IPS-NIHi7 (cell line): ENCODE measurements around the gene CTU2.

Source experiments
- DNase-seq: peaks from one replicate; pipeline ENCODE4 v3.0.0; 2012; ENCODE audit warnings: mixed read lengths; ENCODE audit errors: extremely low spot score

The CTU2 gene

DNA sequence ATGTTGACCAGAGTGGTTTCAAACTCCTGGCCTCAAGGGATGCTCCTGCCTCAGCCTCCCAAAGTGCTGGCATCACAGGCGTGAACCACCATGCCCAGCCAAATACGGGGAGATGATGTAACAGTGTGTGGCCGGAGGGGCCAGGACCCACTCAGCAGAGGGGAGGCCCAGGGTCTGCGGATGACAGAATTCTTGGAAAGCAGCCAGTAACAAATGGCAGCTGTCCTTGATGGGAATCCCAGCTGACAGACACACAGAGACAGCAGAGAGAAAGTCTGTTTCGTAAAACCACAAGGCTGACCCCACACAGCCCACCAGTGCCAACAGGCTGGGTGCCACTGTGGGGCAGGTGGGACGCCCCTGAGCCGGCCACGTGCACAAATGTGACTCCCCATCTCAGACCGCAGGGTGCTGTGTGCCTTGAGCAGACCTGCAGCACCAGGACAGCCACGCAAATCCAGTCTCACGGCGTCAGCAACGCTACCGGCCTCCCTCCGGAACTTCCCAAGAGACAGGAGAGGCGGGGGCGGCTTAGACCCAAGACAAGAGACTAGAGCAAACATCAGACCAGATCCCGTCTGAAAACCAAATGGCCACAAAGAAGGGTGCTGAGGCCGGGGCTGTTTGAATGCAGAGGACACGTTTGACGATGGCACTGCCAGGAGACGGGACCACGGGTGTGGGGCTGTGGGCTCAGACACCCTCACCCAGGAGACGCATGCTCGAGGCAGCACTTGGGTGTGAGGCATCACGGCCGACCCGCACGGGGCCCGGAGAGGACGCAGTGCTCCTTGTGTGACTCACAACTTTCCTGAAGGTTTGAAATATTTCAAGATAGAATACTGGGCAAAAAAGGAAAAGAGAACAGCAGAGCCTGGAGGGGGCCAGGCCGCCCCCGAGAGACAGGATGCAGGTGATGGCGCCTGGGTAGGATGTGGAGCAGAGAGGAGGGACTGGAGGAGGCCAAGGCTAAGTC, 24.6 kb downstream of the CTU2 start:
- no peak for DNase-seq

DNA sequence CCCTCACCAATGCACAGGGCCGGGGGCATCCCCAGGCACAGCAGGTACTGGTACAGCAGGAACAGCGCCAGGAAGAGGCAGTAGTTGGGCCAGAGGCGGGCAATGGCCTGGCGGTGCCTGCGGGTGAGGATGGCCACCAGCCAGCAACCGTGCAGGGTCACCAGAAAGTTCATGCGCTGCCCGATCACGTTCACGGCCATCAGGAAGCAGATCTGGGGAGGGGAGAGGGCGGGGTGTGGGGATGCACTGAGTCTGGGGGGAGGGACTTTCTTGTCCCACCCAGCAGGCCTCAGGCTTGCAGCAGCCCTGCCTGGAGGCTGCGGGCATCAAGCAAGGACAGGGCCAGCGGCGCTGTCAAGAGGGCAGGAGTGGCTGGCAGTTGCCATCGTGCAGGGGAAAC, 25.4 kb downstream of the CTU2 start:
- DNase-seq, result peak; percentile 65

DNA sequence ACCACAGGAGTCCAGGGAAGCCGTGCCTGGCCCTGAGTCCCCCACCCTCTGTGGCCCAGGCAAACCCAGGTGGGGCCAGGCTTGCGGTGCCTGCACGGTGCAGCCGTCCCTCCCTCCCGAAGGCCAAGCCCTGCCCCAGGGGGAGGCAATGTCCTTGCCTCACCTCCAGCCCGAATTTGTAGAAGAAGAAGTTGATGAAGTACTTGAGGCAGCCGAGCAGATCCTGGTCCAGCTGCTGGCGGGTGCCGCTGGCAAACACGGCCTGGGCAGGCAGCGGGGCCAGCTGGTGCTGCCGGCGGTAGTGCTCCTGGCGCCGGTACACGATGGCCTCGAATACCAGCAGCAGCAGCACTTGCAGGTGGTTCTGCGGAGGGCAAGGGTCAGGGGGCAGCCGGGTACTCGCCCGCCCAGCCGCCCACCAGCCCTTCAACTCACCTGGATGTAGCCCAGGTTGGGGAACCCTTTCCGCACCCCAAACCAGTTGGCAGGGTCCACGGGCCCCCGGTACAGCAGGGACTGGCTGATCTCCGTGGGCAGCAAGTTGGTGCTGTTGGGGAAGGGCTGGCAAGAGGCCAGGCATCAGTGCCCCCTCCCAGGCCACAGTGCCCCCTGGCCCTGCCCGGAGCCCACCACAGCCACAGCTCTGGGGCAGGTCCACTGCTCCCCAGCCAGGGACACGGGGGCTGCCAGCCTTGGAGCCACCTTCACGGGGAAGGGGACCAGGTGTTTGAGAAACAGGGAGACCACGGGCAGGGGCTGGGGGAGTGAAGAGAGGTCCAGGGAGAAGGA, 26.1 kb downstream of the CTU2 start:
- DNase-seq, result no peak

DNA sequence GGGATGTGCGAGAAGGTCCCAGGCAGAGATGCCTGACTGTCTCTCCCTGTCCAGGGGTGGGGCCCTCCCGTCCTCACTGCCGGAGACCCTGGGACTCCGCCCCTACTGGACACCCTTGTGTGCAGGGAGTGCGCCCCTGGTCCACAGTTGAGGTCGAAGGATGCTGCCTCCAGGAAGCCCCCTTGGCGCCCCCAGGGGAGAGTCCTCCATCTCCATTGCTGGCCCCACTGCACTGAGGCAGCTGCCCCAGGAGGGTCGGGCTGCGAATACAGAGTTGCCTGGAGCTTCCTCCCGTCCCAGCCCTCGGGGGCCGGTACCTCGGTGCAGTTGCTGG, 26.6 kb downstream of the CTU2 start:
- no peak for DNase-seq

DNA sequence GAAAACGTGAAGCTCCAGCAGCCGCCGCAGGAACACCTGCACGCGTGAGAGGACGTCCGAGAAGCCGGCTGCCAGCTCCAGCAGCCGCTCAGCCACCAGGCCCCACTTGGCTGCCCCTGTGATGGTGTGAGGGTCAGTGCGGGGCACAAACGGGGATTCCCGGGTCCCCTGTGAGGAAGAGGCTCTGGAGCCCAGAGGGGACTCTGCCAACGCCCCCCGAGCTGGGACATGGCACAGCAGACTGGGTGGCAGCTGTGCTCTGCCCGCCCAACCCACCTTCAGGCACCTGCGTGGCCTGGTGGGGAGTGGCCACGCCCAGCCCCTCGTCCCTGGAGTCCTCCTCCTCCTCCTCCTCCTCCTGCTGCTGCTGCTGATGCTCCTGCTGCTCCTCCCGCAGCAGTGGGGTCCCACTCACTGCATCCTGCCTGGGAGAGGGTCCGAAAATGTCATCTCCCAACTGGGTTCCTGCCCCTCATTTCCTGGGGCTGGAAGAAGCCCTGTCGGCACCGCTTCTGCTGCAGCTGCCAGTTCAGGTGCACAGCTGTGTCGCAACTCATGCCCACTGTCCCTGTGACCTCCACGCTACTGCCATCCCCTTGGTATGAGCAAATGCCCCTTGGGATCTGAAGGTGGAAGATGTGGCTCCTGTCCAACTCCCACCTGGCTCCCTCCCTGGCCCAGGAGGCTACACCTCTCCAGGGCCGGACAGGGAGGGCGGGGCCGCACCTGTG, 27.5 kb downstream of the CTU2 start:
- DNase-seq, result no peak

DNA sequence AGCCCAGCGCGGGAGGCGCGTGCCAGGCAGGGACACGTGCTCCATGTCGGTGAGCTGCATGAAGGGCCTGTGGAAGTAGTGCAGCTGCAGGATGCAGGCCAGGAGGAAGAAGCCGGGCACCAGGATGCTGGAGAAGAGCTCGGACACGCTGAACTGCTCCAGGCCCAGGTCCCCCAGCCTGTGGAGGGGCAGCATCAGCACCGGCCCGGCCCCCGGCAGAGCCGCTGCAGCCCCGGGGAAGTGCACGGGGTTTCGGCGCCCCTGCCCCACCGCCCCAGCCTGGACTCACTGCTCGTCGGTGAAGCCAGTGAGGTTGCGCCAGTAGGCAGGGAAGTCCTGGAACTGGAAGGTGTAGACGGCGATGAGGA, 28.0 kb downstream of the CTU2 start:
- no peak for DNase-seq

DNA sequence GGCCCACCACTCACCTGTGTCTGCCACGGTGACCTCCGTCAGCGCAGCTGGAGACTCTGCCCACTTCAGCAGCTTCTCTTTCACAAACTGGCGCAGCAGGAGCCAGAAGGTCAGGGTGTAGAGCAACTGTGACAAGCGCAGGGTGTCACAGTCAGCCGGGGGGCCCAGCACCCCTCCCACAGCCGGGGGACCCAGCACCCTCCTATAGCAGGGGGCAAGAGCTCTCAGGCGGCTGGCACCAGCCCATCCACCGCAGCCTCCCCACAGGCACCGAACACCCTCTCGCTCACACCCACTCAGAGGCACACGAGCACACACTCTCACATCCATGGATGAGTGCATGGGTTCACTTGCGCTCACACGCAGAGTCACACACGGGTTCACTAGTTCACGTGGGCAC, 28.8 kb downstream of the CTU2 start:
- DNase-seq, result no peak

DNA sequence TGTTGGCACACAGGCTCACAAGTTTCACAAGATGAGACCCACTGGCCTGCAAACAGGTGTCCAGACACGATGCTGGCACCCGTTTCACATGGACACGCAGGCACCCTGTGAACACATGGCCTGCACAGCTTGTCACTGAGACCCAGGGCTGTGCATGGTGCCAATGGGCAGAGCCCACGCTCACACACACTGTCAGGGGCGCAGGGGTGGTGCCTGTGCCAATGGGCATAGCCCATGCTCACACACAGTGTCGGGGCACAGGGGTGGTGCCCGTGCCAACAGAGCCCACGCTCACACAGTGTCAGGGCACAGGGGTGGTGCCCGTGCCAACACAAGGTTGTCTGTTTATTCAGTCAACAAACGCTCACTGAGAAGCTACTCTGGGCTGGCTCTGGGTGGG, 29.3 kb downstream of the CTU2 start:
- no peak for DNase-seq

DNA sequence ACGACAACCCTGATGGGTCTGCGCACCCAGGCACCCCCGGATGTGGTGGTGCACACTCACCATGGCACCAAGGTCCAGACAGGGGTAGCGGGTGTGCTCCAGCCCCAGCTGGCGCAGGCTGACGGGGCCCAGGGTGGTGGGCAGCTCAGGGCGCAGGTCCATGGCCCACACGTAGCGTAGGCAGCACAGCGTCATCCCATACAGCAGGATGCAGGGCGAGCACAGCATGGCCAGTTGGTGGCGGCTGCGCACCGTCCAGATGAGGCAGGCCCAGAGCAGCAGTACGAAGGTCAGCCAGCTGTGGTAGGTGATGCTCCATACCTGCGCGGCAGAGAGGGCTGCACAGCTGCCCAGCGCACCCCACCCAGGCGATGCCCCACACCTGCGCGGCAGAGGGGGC, 29.8 kb downstream of the CTU2 start:
- no peak for DNase-seq

DNA sequence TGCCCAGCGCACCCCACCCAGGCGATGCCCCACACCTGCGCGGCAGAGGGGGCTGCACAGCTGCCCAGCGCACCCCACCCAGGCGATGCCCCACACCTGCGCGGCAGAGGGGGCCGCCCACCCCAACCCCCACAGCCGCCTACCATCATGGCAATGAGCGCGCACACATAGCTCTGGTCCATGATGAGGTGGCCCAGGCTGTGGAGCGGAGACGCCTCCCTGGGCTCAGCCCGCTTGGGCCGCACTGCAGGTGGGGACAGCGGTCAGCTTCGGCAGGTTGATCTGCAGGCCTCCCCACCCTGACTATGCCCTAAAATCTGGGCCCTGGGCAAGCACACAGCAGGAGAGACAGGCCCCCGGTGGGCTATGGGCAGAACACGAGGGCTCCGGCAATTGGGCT, 30.2 kb downstream of the CTU2 start:
- no peak for DNase-seq

DNA sequence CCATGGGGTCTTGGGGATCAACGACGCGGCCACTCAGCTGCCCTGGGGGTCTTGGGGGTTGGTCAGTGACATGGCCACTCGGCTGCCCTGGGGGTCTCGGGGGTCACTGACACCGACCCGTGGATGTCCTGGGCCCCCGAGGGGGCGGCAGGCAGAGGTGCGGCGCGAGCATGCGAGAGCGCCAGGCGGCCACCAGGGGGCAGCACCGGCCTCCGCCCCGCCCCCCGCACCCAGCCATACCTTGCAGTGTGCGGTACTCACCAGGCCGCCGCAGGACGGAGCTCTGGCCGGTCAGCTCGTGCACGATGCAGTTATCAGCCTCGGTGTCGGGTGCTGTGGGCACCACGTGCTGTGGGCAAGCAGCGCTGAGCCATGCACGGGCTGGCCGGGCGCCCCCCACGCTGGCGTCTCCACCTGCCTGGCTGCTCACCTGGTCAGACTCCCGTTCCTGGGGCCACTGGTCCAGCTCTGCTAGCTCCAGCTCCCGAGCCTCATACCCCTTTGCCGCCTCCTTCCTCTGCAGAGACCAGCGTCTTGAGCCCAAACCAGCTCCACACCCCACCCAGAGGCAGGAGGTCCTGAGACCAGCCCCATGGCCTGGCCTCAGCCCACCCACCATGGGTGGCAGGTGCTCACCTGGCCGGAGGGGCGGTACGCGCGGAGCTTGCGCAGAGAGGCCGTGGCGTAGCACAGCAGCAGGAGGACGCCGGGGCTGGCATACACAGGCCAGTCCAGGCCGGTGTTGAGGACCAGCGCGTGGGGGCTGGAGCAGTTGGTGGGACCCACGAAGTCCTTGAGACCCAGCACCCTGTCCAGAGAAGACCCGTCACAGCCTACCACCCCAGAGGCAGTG, 31.2 kb downstream of the CTU2 start:
- DNase-seq, result peak; percentile 89

DNA sequence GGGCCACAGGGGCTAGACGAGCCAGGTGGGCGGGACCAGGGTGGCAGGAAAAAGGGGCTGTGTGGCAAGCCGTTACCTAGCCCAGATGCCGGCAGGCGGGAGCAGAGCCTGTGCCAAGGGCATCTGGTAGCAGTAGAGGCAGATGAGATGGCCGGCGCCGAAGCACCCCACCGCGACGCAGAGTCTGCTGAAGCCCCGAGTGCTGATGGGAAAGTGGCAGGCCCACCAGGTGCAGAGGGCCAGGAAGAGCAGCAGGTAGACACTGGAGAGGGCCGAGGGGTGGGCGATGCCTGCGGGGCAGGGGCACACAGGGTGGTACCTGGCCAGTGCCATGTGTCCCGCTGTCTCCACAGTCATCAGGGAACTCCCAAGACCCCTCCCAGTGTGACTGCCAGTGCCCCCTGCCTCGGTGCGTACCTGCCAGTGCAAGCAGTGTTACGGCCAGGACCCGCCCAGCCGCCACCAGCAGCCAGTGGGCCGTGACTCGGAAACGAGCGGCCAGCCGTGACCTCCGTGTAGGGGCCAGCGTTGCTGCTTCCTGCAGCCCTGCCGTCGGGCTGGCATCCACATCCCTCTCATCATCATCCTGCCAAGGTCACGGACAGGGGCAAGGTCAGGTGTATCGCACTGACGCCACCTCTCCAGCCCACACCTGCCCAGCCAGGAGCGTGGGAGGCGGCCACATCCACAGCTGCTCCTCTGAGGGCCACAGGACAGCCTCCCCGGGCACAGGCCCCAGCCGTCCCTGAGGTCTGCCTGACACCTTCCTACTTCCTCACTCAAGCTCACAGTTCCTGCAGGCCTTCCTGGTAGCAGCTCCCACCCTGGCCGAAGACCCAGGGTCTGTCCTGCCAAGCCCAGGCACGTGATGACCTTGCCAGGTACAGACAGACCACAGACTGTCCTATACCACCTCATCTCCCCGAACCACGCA, 32.1 kb downstream of the CTU2 start:
- no peak for DNase-seq

DNA sequence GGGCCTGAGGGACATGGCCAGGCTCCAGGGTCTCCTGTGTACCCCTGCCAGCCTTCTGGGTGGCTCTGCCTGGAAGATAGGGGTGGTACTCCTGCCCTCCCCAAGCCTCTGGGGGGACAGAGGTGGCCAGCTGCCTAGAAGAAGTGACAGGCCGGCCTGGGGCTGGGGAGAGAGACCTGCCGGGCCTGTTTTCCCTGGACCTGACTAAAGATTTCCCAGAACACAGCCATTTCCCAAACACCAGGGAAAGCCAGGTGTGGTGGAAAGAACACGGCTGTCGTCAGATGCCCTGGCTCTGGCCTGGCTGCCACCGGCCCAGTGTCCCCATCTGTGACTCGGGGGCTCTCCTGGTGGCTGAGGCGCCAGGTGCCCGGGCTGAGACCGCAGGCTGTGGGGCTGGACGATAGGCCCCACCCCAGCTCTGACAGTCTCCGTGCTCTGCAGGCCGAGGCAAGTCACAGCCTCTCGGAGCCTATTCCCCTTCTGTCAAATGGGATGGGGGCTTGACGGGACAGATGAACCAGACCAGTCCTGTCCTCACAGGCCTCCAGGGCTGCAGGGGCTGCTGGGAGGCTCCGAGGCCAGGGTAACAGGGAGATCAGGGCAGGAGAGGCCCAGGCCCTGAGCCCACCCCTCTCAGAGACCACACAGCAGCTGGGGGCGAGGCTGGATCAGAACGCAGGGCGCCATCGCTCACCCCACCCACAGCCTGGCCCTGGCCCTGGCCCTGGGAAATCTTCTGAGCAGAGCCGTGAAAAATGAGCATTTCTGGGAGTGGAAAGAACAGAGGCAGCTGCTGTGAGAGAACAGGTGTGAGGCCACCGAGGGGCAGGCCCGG, 33.1 kb downstream of the CTU2 start:
- DNase-seq, result no peak

DNA sequence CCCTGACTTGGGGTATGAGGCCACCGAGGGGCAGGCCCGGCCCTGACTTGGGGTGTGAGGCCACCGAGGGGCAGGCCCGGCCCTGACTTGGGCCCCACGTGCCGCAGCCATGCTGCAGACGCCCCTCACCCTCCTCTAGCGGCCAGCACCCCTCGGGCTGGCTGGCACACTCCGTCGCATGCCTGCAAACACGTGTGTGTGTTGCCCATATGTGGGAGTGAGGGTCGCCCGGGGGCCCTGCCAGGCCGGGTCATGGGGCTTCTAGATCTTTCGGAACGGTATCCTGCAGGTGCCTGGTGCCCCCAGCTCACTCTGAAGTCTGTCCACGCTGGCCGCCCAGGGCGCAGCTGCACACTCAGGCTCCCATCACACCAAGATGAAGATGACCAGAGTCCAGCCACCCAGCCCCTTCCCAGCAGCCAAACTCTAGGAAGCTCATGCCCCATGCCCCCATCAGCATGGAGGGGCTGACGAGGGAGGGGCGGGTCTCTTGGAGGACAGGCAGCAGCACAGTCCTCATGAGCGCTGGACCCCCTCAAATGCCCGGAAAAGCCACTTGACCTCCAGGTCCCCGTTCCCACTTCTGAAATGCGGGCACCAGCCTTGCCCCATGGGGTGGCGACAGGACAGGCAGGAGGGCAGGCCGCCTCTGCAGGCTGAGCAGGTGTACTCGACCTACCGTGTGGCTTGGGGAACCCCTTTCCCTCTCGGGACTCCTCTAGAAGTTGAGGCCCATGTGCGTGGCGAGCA, 33.8 kb downstream of the CTU2 start:
- no peak for DNase-seq

DNA sequence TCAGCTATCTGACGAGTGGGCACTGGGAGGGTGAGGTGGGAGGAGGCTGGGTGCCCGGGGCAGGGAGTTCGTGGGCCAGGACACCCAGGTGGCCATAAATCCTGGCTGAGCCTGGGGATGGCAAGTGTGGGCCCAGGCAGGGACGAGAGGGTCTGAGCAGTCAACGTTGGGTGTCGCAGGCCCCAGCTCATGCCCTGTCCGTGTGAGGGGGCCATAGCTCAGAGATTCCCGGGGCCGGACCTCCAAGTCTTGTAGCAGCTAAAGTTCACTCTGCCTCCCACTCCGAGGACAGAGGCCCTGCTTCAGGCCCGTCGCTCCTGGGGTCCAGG, 34.4 kb downstream of the CTU2 start:
- no peak for DNase-seq

DNA sequence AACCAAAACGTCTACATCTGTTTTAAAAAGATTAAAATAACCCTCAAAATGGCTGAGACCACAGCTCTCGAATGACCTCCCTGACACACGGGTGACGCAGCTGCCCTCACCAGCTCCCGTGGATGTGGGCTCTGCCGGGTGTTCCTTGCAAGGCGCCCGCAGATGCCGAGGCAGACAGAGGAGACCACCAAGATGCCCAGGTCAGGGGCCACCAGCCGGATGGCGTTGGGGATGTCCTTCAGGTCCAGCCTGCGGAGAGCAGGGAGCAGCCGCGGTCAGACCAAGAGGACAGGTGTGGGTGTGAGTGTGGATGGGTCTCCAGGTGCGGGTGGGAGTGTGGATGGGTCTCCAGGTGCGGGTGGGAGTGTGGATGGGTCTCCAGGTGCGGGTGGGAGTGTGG, 35.1 kb downstream of the CTU2 start:
- no peak for DNase-seq

DNA sequence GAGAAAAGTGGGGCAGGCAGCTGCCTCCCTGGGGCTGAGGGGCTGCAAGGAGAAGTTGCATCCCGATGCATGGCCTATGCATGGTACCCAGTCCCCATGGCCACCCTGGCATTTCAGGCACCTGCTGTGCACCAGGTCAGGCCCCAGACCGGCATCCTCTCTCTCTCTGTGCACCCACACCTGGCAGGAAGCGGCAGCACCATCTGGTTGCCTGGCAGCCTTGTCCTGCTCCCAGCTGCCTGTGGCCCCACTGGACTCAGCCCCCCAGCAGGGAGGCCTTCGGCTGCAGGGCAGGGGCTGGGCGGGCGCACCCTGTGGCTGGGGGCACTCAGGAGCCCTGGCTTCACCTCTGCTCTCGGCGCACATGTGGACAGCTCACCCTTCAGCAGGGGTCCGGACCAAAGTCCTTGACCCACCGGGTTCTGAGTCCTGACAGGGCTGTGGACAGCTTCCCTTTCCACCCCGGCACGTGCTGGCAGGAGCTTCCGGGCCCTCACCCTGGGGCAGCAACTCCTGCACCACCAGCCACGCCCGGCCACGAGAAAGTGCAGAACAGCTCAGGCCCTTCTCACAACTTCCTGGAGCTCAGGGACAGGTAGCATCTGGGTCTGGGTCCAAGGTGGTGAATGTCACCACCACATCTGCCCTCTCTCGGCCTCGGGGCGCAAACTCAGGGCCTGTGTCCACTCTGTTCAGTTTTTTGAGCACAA, 36.7 kb downstream of the CTU2 start:
- DNase-seq, result no peak
